ENCODE measurements around the gene GRP. TPM values are rescaled to one million over a fixed set of nuclear protein-coding genes. Genes with fewer than 3 reads are reported as not detected.
"Not testable (repeated sequence)": the region's sequence is repeated elsewhere in the genome, so short reads cannot be mapped to it uniquely, and the experiment has no call there.

The GRP gene
- total and polyA plus RNA-seq, 10 of the 15 experiments (the other 5 are each of a cell fraction or from before 2014, with no cell fraction given): not detected

DNA sequence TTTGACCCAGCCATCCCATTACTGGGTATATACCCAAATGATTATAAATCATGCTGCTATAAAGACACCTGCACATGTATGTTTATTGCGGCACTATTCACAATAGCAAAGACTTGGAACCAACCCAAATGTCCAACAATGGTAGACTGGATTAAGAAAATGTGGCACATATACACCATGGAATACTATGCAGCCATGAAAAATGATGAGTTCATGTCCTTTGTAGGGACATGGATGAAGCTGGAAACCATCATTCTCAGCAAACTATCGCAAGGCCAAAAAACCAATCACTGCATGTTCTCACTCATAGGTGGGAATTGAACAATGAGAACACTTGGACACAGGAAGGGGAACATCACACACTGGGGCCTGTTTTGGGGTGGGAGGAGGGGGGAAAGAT is 42.3 kb downstream of the GRP start:
- H3K4me1 ChIP-seq (ENCODE audit: control insufficient read depth, insufficient read depth, low read length); FAIRE-seq; DNase-seq (ENCODE audit: low read depth, low spot score); in situ Hi-C loops (cut with MboI); H3K27ac ChIP-seq (ENCODE audit: control insufficient read depth, insufficient read depth); H2AFZ ChIP-seq (ENCODE audit: control insufficient read depth, low read depth, low read length); ATAC-seq; POLR2A ChIA-PET; H3K79me2 ChIP-seq (ENCODE audit: control insufficient read depth, insufficient read depth, low read length); H3K4me2 ChIP-seq (ENCODE audit: control insufficient read depth, insufficient read depth); SMC1A ChIA-PET (ENCODE audit: uncharacterized antibody, unreplicated experiment); BruUV-seq (replicated peaks); H3K9ac ChIP-seq (ENCODE audit: control insufficient read depth, insufficient read depth, low read length); H4K20me1 ChIP-seq (ENCODE audit: control insufficient read depth, insufficient read depth); intact Hi-C loops (cut with micrococcal nuclease; ENCODE audit: unreplicated experiment); H3K4me3 ChIP-seq; H3K9me3 ChIP-seq (replicated peaks; ENCODE audit: control insufficient read depth, insufficient read depth, low read length); RAD21 ChIA-PET (ENCODE audit: unreplicated experiment); H3K36me3 ChIP-seq (ENCODE audit: control insufficient read depth in 2 of 2, insufficient read depth in 2 of 2, low read length in 1 of 2): not testable (repeated sequence)
- peaks cover 5 to 16% of the 10 kb centered on the region in 2 experiments for H3K27me3 ChIP-seq (replicated peaks in 1 of 2; ENCODE audit: control insufficient read depth in 2 of 2, insufficient read depth in 2 of 2, low read length in 1 of 2)
- WGBS (ENCODE audit: insufficient coverage, insufficient replicate concordance, low lambda C conversion rate, missing lambda C conversion rate): 42% methylated on average over 2 of the region's 2 CpGs
- CTCF ChIA-PET: interaction anchor here (1.2 kb wide), 1 partner anchor 47 kb away, joined by 3 read pairs; no protein-coding TSS in a partner anchor

DNA sequence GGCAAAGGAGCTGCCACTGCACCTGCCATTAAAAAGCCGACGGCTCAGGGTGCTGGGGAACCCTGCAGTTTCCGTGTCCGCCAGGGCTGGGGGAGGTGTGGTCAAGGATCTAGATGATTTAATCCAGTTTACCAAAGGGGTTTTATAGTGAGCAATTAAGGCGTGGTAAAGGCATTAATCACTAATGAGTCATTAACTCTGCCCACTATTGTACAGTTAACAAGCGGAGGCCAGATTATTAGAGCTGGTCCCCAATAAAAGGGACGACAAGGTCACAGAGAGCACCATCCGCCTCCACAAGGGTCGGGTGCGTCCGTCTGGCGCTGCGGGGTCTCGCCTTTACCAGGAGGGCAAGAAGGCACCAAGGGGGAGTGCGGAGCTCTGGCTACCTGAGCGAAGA is 43.7 kb downstream of the GRP start:
- ChIA-PET POLR2A (interaction anchor here (0.6 kb wide), 1 partner anchor 199 kb away, joined by 3 read pairs; no protein-coding TSS in a partner anchor), CTCF (no interaction called here), SMC1A (ENCODE audit: uncharacterized antibody, unreplicated experiment) (no interaction called here), RAD21 (ENCODE audit: unreplicated experiment) (interaction anchor here (0.5 to 1.2 kb wide), 2 partner anchors 15 to 44 kb away, joined by 3 to 4 read pairs; partner anchors contain the start of gene GRP)
- H2AFZ ChIP-seq (ENCODE audit: control insufficient read depth, low read depth, low read length): no peak overlapping the region
- no peaks in the 10 kb centered on the region for H3K79me2 ChIP-seq (ENCODE audit: control insufficient read depth, insufficient read depth, low read length)
- FAIRE-seq: no peak
- ATAC-seq: no peak
- no peaks in the 10 kb centered on the region for H3K4me1 ChIP-seq (ENCODE audit: control insufficient read depth, insufficient read depth, low read length)
- no peaks in the 10 kb centered on the region for H3K36me3 ChIP-seq (ENCODE audit: control insufficient read depth in 2 of 2, insufficient read depth in 2 of 2, low read length in 1 of 2)
- H3K27me3 ChIP-seq (replicated peaks in 1 of 2; ENCODE audit: control insufficient read depth in 2 of 2, insufficient read depth in 2 of 2, low read length in 1 of 2): peaks cover 5 to 25% of the 10 kb centered on the region in 2 experiments
- WGBS (ENCODE audit: insufficient coverage, insufficient replicate concordance, low lambda C conversion rate, missing lambda C conversion rate): 11% methylated on average over 16 of the region's 16 CpGs
- no peak overlapping the region for H3K4me2 ChIP-seq (ENCODE audit: control insufficient read depth, insufficient read depth)
- BruUV-seq (replicated peaks): no TSS peak
- no peak overlapping the region for H3K9ac ChIP-seq (ENCODE audit: control insufficient read depth, insufficient read depth, low read length)
- no peaks in the 10 kb centered on the region for H4K20me1 ChIP-seq (ENCODE audit: control insufficient read depth, insufficient read depth)
- no peak overlapping the region for H3K4me3 ChIP-seq
- no peak overlapping the region for H3K27ac ChIP-seq (ENCODE audit: control insufficient read depth, insufficient read depth)
- intact Hi-C loops (cut with micrococcal nuclease; ENCODE audit: unreplicated experiment) (no loop called here), in situ Hi-C loops (cut with MboI) (no loop called here)
- H3K9me3 ChIP-seq (replicated peaks; ENCODE audit: control insufficient read depth, insufficient read depth, low read length): no peaks in the 10 kb centered on the region
- DNase-seq (ENCODE audit: low read depth, low spot score): no peak
- TF ChIP-seq SPI1 (IDR thresholded peaks at IDR 0.05; ENCODE audit: borderline replicate concordance, insufficient read depth, low read depth, low read length): no peak
- TF ChIP-seq RAD51 (IDR thresholded peaks at IDR 0.05): no peak
- TF ChIP-seq, protein P1, sequence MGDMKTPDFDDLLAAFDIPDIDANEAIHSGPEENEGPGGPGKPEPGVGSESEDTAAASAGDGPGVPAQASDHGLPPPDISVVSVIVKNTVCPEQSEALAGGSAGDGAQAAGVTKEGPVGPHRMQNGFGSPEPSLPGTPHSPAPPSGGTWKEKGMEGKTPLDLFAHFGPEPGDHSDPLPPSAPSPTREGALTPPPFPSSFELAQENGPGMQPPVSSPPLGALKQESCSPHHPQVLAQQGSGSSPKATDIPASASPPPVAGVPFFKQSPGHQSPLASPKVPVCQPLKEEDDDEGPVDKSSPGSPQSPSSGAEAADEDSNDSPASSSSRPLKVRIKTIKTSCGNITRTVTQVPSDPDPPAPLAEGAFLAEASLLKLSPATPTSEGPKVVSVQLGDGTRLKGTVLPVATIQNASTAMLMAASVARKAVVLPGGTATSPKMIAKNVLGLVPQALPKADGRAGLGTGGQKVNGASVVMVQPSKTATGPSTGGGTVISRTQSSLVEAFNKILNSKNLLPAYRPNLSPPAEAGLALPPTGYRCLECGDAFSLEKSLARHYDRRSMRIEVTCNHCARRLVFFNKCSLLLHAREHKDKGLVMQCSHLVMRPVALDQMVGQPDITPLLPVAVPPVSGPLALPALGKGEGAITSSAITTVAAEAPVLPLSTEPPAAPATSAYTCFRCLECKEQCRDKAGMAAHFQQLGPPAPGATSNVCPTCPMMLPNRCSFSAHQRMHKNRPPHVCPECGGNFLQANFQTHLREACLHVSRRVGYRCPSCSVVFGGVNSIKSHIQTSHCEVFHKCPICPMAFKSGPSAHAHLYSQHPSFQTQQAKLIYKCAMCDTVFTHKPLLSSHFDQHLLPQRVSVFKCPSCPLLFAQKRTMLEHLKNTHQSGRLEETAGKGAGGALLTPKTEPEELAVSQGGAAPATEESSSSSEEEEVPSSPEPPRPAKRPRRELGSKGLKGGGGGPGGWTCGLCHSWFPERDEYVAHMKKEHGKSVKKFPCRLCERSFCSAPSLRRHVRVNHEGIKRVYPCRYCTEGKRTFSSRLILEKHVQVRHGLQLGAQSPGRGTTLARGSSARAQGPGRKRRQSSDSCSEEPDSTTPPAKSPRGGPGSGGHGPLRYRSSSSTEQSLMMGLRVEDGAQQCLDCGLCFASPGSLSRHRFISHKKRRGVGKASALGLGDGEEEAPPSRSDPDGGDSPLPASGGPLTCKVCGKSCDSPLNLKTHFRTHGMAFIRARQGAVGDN (IDR thresholded peaks at IDR 0.05): no peak
- TF ChIP-seq POLR2A (IDR thresholded peaks at IDR 0.05; ENCODE audit: low read depth, low read length): no peak
- no peak for TF ChIP-seq ZNF24 (IDR thresholded peaks at IDR 0.05)
- no peak for TF ChIP-seq RELA (IDR thresholded peaks at IDR 0.05; ENCODE audit: borderline replicate concordance, partially characterized antibody)
- TF ChIP-seq, protein P2, sequence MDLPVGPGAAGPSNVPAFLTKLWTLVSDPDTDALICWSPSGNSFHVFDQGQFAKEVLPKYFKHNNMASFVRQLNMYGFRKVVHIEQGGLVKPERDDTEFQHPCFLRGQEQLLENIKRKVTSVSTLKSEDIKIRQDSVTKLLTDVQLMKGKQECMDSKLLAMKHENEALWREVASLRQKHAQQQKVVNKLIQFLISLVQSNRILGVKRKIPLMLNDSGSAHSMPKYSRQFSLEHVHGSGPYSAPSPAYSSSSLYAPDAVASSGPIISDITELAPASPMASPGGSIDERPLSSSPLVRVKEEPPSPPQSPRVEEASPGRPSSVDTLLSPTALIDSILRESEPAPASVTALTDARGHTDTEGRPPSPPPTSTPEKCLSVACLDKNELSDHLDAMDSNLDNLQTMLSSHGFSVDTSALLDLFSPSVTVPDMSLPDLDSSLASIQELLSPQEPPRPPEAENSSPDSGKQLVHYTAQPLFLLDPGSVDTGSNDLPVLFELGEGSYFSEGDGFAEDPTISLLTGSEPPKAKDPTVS (IDR thresholded peaks at IDR 0.05; ENCODE audit: low read depth, low read length): no peak
- TF ChIP-seq TCF3 (IDR thresholded peaks at IDR 0.05; ENCODE audit: borderline replicate concordance, insufficient read depth, low read depth, low read length): no peak
- TF ChIP-seq GATAD2B (conservative IDR thresholded peaks at IDR 0.05; ENCODE audit: low read depth): no peak
- no peak for TF ChIP-seq BACH1 (IDR thresholded peaks at IDR 0.05; ENCODE audit: borderline replicate concordance)
- no peak for TF ChIP-seq PML (IDR thresholded peaks at IDR 0.05; ENCODE audit: low read length)
- TF ChIP-seq RB1 (IDR thresholded peaks at IDR 0.05; ENCODE audit: borderline replicate concordance): no peak
- TF ChIP-seq TCF12 (IDR thresholded peaks at IDR 0.05; ENCODE audit: low read depth, low read length): no peak
- no peak for TF ChIP-seq BRCA1 (IDR thresholded peaks at IDR 0.05; ENCODE audit: low read depth, low read length)
- no peak for TF ChIP-seq NR2C1 (IDR thresholded peaks at IDR 0.05)
